HG03175 (cell line): ENCODE results near the gene GBE1.
"Not testable (repeated sequence)": the region's sequence is repeated elsewhere in the genome, so short reads cannot be mapped to it uniquely, and the experiment has no call there.

Experiments used
- ATAC-seq: cut with Tn5 transposase; IDR thresholded peaks from one replicate; pipeline ENCODE4 v1.9.1; 2021; ENCODE audit warnings: mild to moderate bottlenecking, moderate library complexity; ENCODE audit not compliant: unreplicated experiment

The GBE1 gene

DNA sequence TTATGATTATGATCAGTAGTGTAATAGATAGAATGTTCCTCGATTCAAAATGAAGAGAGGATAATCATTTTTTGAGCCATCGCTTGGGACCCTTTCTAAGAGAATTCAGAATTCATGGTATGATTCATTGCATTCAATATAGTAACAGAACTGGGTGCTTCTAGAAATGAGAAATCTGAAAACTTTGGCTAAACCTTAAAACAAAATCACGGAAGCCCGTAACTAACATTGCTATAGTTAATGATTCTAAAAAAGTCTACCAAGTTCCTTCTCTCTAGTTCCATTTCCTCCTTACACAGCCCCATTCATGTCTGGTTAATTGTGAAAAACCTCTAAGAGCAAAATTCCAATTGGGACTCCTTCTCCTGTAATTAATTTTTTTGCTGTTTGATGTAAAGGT lies 217.1 kb downstream of the GBE1 start:
- no peak for ATAC-seq

DNA sequence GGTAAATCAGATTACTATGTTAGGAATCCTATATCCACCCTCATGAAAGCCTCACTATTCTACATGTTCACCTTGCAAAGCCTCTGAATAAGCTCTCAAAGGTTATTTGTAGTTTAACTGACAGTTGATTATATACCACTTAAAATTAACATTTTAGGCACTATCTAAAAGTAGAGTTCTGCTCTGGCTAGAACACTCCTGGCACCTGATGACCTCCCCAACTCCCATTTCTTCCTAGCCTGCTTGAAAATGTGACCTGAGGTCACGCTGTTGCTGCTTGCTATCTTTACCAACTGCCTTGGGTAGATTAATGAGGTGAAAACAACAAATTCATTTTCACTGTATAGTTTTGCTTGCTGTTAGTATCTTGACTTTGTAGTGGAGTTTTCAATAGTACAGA lies 220.7 kb downstream of the GBE1 start:
- ATAC-seq = no peak

DNA sequence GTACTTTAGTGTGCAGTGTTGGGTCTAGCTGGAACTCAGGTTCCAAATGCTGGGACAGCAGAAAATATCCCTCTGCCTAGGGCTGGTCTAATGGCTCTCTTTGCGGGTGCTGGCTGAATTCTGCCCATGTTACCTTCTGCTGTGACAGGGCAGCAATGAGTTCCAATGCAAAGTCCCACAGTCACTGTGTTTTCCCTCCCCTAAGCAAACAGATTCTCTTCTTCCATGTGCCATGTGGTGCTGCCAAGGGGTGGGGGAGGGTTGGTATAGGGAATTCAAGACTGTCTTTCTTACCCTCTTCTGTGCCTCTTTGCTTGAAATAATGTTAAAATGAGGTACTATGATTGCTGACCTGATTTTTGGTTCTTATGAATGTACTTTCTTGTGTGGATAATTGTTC lies 229.6 kb downstream of the GBE1 start:
- ATAC-seq = no peak

- no peak for ATAC-seq
Observed at GRCh38 chr3:81531263-81531662, 230.2 kb downstream of the GBE1 start.

- ATAC-seq = no peak
Observed at GRCh38 chr3:81530180-81530939, 231.1 kb downstream of the GBE1 start.

DNA sequence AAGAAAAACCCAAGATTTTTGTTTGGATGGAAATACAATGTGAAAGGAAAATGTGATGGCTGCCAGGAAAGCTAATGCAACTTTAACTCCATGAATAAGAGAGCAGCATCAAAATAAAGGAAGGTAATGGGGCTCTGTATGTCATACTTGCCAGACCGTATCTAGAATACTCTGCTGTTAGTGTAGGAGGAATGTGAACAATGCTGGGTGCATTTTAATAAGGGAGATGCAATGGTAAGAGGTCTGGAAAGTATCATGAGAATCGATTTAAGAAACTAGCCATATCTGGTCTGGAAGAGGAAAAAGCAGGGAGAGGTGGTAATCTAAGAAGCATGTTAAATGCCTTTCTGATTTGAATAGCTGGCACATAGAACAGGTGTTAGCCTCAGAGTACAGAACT lies 239.6 kb downstream of the GBE1 start:
- ATAC-seq = no peak

DNA sequence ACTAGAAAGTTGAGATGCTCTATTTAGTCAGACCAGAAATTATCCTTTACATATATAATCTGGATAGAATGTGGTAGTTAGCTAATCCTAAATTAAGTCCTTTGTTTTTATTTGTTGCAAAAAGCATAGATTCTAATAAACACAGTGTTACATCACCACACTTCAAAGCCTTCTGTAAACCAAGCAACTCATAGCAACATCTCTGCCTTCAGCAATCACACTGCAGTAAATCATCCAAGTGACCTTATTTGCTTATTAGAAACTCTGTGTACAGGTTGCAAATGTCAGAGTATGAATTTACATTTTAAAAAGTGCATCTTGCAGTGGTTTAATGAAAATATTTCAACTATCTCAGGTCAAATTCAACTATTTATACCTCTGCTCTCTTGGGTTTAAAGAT lies 242.5 kb downstream of the GBE1 start:
- no peak for ATAC-seq

- no peak for ATAC-seq
Observed at GRCh38 chr3:81516042-81516441, 245.4 kb downstream of the GBE1 start.

GRCh38 chr3:81513591-81513990 lies 247.9 kb downstream of the GBE1 start:
- no peak for ATAC-seq

- ATAC-seq = no peak
Observed at GRCh38 chr3:81503026-81503425, 258.4 kb downstream of the GBE1 start.

- no peak for ATAC-seq
Observed at GRCh38 chr3:81502236-81502635, 259.2 kb downstream of the GBE1 start.

DNA sequence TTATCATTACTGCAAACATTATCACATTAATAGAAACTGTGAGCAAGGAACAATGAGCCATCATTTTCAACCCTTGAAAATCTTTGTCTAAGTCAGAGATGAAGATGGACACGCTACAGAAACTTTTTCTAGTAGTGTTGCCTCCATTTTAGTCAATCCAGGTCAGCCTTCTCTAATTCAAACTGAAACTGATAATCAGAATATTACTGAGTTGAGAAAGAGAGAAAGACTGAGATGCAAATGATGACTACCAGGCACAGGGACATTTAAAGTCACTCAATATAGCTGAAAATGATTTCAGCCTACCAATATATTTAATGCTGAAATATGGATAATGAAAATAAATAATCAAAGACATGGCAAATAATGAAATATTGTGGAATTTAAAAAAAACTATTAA lies 261.4 kb downstream of the GBE1 start:
- ATAC-seq = peak; percentile 60

DNA sequence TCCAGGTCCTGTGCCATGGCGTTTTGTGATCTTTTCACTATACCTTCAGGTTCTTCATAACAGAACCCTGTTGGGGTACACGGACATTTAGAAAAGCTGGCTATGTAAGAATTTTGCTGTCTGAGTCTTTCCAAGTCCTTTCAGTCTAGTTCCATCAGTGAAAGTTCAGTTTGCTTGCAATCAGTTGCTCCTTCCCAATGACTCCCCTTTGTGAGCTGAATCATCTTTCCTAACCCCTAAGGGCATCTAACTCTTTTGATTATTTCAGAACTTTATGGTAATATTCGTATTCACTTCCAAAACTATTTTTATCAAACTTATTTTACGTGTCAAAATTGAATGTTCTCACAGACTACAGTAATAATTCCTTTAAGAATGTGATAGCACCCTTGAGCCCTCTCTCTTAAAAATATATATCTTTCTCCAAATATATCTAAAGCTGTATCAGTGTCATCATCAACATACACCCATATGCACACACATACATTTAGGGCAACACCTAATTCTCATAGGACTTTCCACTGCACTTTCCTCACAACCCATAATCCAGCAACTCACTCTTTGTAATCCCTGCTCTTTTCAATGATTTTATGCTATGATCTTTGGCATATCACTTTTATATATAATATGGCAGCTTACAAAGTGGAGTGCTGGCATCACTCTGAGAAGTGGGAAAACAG lies 263.7 kb downstream of the GBE1 start:
- no peak for ATAC-seq

GRCh38 chr3:81496407-81497104 lies 264.9 kb downstream of the GBE1 start:
- ATAC-seq = no peak

DNA sequence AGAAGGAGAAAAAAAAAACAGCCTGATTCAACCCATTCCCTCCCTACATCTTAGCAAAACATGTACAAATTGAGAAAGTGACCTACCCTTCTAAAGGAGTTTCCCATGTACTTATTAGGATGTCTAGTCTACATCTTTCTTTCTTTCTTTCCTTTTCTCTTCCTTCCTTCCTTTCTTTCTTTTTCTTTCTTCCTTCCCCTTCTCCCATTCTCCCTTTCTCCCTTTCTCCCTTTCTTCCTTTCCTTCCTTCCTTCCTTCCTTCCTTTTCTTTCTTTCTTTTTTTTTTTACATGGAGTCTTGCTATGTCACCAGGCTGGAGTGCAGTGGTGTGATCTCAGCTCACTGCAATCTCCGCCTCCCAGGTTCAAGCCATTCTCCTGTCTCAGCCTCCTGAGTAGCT lies 269.0 kb downstream of the GBE1 start:
- not testable (repeated sequence) for ATAC-seq

DNA sequence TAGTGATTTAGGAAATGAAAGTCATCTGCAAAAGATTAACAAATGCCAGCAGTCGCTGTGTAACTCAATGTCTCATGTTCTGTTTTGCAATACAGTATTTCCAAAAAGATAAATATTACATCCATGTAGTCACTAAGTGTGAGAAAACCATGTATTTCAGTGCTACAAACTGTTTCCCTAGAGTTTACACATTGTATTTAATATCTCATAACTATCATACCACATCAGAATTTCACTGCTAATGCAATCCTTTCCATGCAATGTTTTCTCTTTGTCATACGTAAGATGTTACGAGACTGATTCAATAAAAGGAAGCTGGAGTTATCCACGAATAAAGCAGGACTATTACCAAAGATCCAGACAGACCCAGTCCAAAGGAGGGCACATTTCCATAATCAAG lies 269.4 kb downstream of the GBE1 start:
- no peak for ATAC-seq

DNA sequence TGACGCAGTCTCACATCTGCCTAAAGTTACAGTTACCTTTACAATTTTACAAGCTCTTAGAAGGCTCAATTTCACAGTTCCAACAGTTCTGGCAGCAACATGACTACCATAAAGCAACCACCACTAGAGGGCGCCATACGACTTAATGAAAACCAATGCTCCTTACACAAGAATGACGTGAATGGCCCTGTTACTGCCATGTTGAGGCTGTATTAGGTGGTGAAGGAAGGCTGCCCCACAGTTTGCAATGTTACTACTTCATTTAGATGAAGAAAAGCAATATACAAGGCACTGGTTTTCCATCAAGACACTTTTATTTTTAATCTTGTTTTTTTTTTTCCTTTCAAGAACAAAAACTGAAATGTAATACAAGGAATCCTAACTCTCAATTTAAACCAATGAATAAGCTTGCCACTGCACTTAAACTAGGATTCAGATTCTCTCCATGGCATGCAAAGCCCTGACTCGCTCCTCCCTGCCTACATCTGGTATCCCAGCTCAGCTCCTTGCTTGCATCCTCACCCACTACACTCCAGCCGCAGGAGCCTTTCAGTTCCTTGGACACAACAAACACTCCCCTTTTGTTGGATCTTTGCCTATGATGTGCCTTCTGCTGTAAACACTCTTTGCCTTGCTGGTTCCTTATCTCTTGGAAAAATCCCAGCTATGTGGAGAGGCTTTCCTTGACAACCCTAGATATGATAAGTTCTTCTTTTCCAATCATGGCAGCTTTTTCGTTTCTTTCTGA lies 270.7 kb downstream of the GBE1 start:
- peak; percentile 96 for ATAC-seq

DNA sequence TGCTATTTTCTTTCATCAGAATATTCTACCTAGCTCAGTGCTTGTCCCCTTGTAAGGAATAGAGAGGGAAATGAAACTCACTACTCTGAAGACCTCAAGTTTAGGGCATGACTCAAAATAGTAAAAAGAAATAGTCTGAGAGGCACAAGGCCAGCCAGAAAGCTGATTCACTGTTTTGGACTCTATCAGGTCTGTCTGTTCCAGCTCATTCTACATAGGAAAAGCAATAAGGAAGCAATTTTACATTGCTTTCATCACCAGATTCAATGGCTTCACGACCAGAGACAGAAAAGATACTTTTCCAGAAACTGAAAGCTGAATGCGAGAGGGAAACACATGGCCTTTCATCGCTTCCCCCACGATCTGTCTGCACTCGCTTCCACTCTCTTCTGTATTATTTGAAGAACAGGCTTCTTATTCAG lies 276.0 kb downstream of the GBE1 start:
- ATAC-seq = peak; percentile 93

GRCh38 chr3:81484520-81484919 lies 276.9 kb downstream of the GBE1 start:
- ATAC-seq = no peak

- ATAC-seq = no peak
Observed at GRCh38 chr3:81483046-81483445, 278.4 kb downstream of the GBE1 start.

DNA sequence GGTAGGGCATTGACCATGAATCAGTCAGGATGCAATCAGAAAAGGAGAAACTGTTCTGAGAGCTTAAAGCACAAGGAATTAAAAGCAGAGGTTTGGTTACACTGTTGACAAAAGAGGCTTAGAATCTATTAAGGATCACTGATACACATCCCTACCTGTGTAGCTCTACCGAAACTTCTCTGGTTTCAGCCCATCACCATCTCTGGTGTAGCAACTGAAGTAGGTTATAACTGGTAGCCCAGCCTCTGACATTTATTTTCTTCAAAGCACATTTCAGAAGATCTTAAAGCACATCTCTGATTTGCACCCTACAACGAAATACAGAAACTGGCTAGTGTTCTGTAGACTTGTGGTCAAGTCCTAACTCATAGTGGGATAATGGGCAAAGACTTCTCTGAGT lies 283.7 kb downstream of the GBE1 start:
- ATAC-seq = no peak
